ENCODE measurements around the gene NPRL2.

The NPRL2 gene

GRCh38 chr3:50359760-50360110 is 9.2 kb upstream of the NPRL2 start:
- Mint-ChIP-seq H3K4me1 (ENCODE audit: low read depth) (peaks cover 34% of the 10 kb centered on the region), H3K36me3 (peaks cover 3% of the 10 kb centered on the region), H3K27me3 (no peaks in the 10 kb centered on the region), H3K27ac (peak overlapping the region; percentile 91), H3K9me3 (ENCODE audit: low read depth) (no peaks in the 10 kb centered on the region), H3K4me3 (peak overlapping the region; percentile 95)

GRCh38 chr3:50358911-50359759 is 8.6 kb upstream of the NPRL2 start, which contains the start of gene TMEM115:
TMEM115 (minus strand) TSS chr3:50359521; CDS start chr3:50359063, 458 bp downstream.
- H3K4me3 Mint-ChIP-seq = peak within 1 kb of the TSS; percentile 95
- H3K36me3 Mint-ChIP-seq = peaks cover 3% of the 10 kb centered on the region
- no peaks in the 10 kb centered on the region for H3K9me3 Mint-ChIP-seq (ENCODE audit: low read depth)
- peaks cover 36% of the 10 kb centered on the region for H3K4me1 Mint-ChIP-seq (ENCODE audit: low read depth)
- peak within 1 kb of the TSS; percentile 91 for H3K27ac Mint-ChIP-seq
- no peaks in the 10 kb centered on the region for H3K27me3 Mint-ChIP-seq

- Mint-ChIP-seq H3K4me3 (peak overlapping the region; percentile 95), H3K4me1 (ENCODE audit: low read depth) (peaks cover 37% of the 10 kb centered on the region), H3K27me3 (no peaks in the 10 kb centered on the region), H3K36me3 (peaks cover 3% of the 10 kb centered on the region), H3K27ac (peak overlapping the region; percentile 88), H3K9me3 (ENCODE audit: low read depth) (no peaks in the 10 kb centered on the region)
Measured at GRCh38 chr3:50358355-50358910, 7.9 kb upstream of the NPRL2 start.

GRCh38 chr3:50357481-50357880 is 6.9 kb upstream of the NPRL2 start:
- Mint-ChIP-seq H3K4me1 (ENCODE audit: low read depth) (peaks cover 39% of the 10 kb centered on the region), H3K9me3 (ENCODE audit: low read depth) (no peaks in the 10 kb centered on the region), H3K4me3 (peak overlapping the region; percentile 95), H3K27me3 (no peaks in the 10 kb centered on the region), H3K27ac (peak overlapping the region; percentile 88), H3K36me3 (peaks cover 3% of the 10 kb centered on the region)

- H3K4me3 Mint-ChIP-seq = peak overlapping the region; percentile 95
- H3K27ac Mint-ChIP-seq = peak overlapping the region; percentile 54
- peaks cover 3% of the 10 kb centered on the region for H3K36me3 Mint-ChIP-seq
- H3K27me3 Mint-ChIP-seq = no peaks in the 10 kb centered on the region
- H3K4me1 Mint-ChIP-seq (ENCODE audit: low read depth) = peaks cover 43% of the 10 kb centered on the region
- no peaks in the 10 kb centered on the region for H3K9me3 Mint-ChIP-seq (ENCODE audit: low read depth)
Measured at GRCh38 chr3:50356553-50356952, 6.0 kb upstream of the NPRL2 start.

GRCh38 chr3:50355829-50356552 is 5.4 kb upstream of the NPRL2 start:
- H3K36me3 Mint-ChIP-seq = peaks cover 3% of the 10 kb centered on the region
- H3K9me3 Mint-ChIP-seq (ENCODE audit: low read depth) = no peaks in the 10 kb centered on the region
- H3K4me3 Mint-ChIP-seq = peak overlapping the region; percentile 95
- peak overlapping the region; percentile 54 for H3K27ac Mint-ChIP-seq
- peaks cover 49% of the 10 kb centered on the region for H3K4me1 Mint-ChIP-seq (ENCODE audit: low read depth)
- no peaks in the 10 kb centered on the region for H3K27me3 Mint-ChIP-seq

GRCh38 chr3:50354850-50355249 is 4.3 kb upstream of the NPRL2 start:
- Mint-ChIP-seq H3K9me3 (ENCODE audit: low read depth) (no peaks in the 10 kb centered on the region), H3K27ac (no peak overlapping the region), H3K36me3 (peaks cover 3% of the 10 kb centered on the region), H3K4me1 (ENCODE audit: low read depth) (peaks cover 55% of the 10 kb centered on the region), H3K4me3 (no peak overlapping the region), H3K27me3 (no peaks in the 10 kb centered on the region)

- Mint-ChIP-seq H3K4me3 (no peak overlapping the region), H3K36me3 (peaks cover 3% of the 10 kb centered on the region), H3K9me3 (ENCODE audit: low read depth) (no peaks in the 10 kb centered on the region), H3K27ac (peak overlapping the region; percentile 54), H3K27me3 (no peaks in the 10 kb centered on the region), H3K4me1 (ENCODE audit: low read depth) (peaks cover 57% of the 10 kb centered on the region)
Measured at GRCh38 chr3:50354186-50354764, 3.7 kb upstream of the NPRL2 start.

- H3K4me3 Mint-ChIP-seq = no peak overlapping the region
- peaks cover 63% of the 10 kb centered on the region for H3K4me1 Mint-ChIP-seq (ENCODE audit: low read depth)
- no peaks in the 10 kb centered on the region for H3K9me3 Mint-ChIP-seq (ENCODE audit: low read depth)
- no peak overlapping the region for H3K27ac Mint-ChIP-seq
- no peaks in the 10 kb centered on the region for H3K27me3 Mint-ChIP-seq
- peaks cover 3% of the 10 kb centered on the region for H3K36me3 Mint-ChIP-seq
Measured at GRCh38 chr3:50353245-50354004, 2.9 kb upstream of the NPRL2 start.

GRCh38 chr3:50352781-50353180 is 2.2 kb upstream of the NPRL2 start:
- H3K36me3 Mint-ChIP-seq = no peaks in the 10 kb centered on the region
- peaks cover 63% of the 10 kb centered on the region for H3K4me1 Mint-ChIP-seq (ENCODE audit: low read depth)
- H3K4me3 Mint-ChIP-seq = peak overlapping the region; percentile 23
- H3K27me3 Mint-ChIP-seq = no peaks in the 10 kb centered on the region
- no peaks in the 10 kb centered on the region for H3K9me3 Mint-ChIP-seq (ENCODE audit: low read depth)
- no peak overlapping the region for H3K27ac Mint-ChIP-seq

GRCh38 chr3:50351323-50351697 is 735 bp upstream of the NPRL2 start:
- no peaks in the 10 kb centered on the region for H3K27me3 Mint-ChIP-seq
- H3K36me3 Mint-ChIP-seq = no peaks in the 10 kb centered on the region
- no peaks in the 10 kb centered on the region for H3K9me3 Mint-ChIP-seq (ENCODE audit: low read depth)
- H3K4me3 Mint-ChIP-seq = peak overlapping the region; percentile 98
- peaks cover 60% of the 10 kb centered on the region for H3K4me1 Mint-ChIP-seq (ENCODE audit: low read depth)
- peak overlapping the region; percentile 97 for H3K27ac Mint-ChIP-seq

GRCh38 chr3:50350213-50350526 is 405 bp downstream of the NPRL2 start:
- H3K4me3 Mint-ChIP-seq = peak overlapping the region; percentile 98
- peaks cover 62% of the 10 kb centered on the region for H3K4me1 Mint-ChIP-seq (ENCODE audit: low read depth)
- H3K27ac Mint-ChIP-seq = peak overlapping the region; percentile 97
- no peaks in the 10 kb centered on the region for H3K27me3 Mint-ChIP-seq
- no peaks in the 10 kb centered on the region for H3K36me3 Mint-ChIP-seq
- no peaks in the 10 kb centered on the region for H3K9me3 Mint-ChIP-seq (ENCODE audit: low read depth)

- H3K9me3 Mint-ChIP-seq (ENCODE audit: low read depth) = no peaks in the 10 kb centered on the region
- no peaks in the 10 kb centered on the region for H3K27me3 Mint-ChIP-seq
- no peaks in the 10 kb centered on the region for H3K36me3 Mint-ChIP-seq
- peak overlapping the region; percentile 52 for H3K4me3 Mint-ChIP-seq
- H3K4me1 Mint-ChIP-seq (ENCODE audit: low read depth) = peaks cover 60% of the 10 kb centered on the region
- peak overlapping the region; percentile 66 for H3K27ac Mint-ChIP-seq
Measured at GRCh38 chr3:50347187-50347813, 3.3 kb downstream of the NPRL2 start.

- Mint-ChIP-seq H3K4me1 (ENCODE audit: low read depth) (peaks cover 54% of the 10 kb centered on the region), H3K9me3 (ENCODE audit: low read depth) (no peaks in the 10 kb centered on the region), H3K4me3 (peak within 1 kb of the TSS; percentile 62), H3K27ac (no peak within 1 kb of the TSS), H3K27me3 (no peaks in the 10 kb centered on the region), H3K36me3 (no peaks in the 10 kb centered on the region)
Measured at GRCh38 chr3:50345586-50346234, 4.9 kb downstream of the NPRL2 start, which contains the start of gene ZMYND10. ZMYND10 (minus strand) TSS chr3:50345732; CDS start chr3:50345579, 153 bp downstream.
